HCT116 (cell line): Measurements from ENCODE around the gene ANXA3. TPM values are rescaled to one million over a fixed set of nuclear protein-coding genes. Genes with fewer than 3 reads are reported as not detected.
"Not testable (repeated sequence)": the region's sequence is repeated elsewhere in the genome, so short reads cannot be mapped to it uniquely, and the experiment has no call there.

ENCODE experiments used
- ATAC-seq: fragments of 200-7000 bp; cut with Tn5 transposase; 2 replicates; pipeline ENCODE4 v1.9.1; 2020; ENCODE audit warnings: mild to moderate bottlenecking, moderate library complexity
- BruUV-seq: library from RNA; stranded (reverse); fragments of 400-500 nt; replicated peaks from 2 replicates; lab custom pipeline; 2021; lab: Mats Ljungman, UMichigan
- CTCF ChIA-PET: fragments of 300-600 bp; sonication (Branson Sonifier 250); formaldehyde crosslinking; loops from one replicate; lab custom pipeline; 2021; ENCODE audit warnings: antibody characterized with exemption; lab: Charles Lee
- POLR2A ChIA-PET: fragments of 300-600, 350-600 bp; sonication (Branson Sonifier 250); formaldehyde crosslinking; loops from one replicate; lab custom pipeline; 2021; ENCODE audit warnings: antibody characterized with exemption; lab: Charles Lee
- RAD21 ChIA-PET, 2 experiments: fragments of 300-600 bp; sonication (Branson Sonifier 250); formaldehyde crosslinking; loops; one replicate each; lab custom pipeline; 2023; ENCODE audit warnings: low total read pairs in 2 of 2; ENCODE audit not compliant: uncharacterized antibody in 2 of 2, unreplicated experiment in 2 of 2, low non-redundant PET in 1 of 2; lab: Charles Lee
- DNase-seq: peaks from one replicate; pipeline ENCODE4 v3.0.0-alpha.2; 2010; ENCODE audit warnings: low read depth, low spot score
- H2AFZ ChIP-seq: fragments of 200-600 bp; shearing (Covaris generic), sonication (generic); 2 replicates; pipeline ENCODE4 v1.6.1; 2017; ENCODE audit warnings: low read depth, mixed run types, mixed read lengths, antibody characterized with exemption, low read length; ENCODE audit not compliant: poor library complexity, severe bottlenecking
- H3K27ac ChIP-seq: 2 replicates; pipeline ENCODE4 v1.5.1; 2012; ENCODE audit warnings: low read depth, low read length
- H3K27me3 ChIP-seq: fragments of 200-600 bp; sonication (generic); 2 replicates; pipeline ENCODE4 v1.6.1; 2016; ENCODE audit warnings: mixed run types, low read length, mixed read lengths; ENCODE audit not compliant: insufficient read depth
- H3K36me3 ChIP-seq, 2 experiments: fragments of 200-500 bp in 1 of 2; fragments of 200-600 bp in 1 of 2; sonication (Bioruptor generic) in 1 of 2; sonication (generic) in 1 of 2; 2 replicates each; pipeline versions ENCODE4 v1.5.1 to v1.6.1; 2014 to 2016; ENCODE audit warnings: low read length in 2 of 2, inconsistent platforms in 1 of 2, mixed read lengths in 1 of 2, mixed run types in 1 of 2; ENCODE audit not compliant: insufficient read depth in 2 of 2, control insufficient read depth in 1 of 2
- H3K4me1 ChIP-seq, 2 experiments: fragments of 200-600 bp in 1 of 2; sonication (generic) in 1 of 2; 2 replicates each; pipeline versions ENCODE4 v1.5.1 to v1.6.1; 2012 to 2017; ENCODE audit warnings: low read length in 2 of 2, inconsistent platforms in 1 of 2, mild to moderate bottlenecking in 1 of 2, mixed read lengths in 1 of 2, mixed run types in 1 of 2, moderate library complexity in 1 of 2; ENCODE audit not compliant: insufficient read depth in 2 of 2, control insufficient read depth in 1 of 2
- H3K4me2 ChIP-seq: fragments of 200-600 bp; sonication (generic); 2 replicates; pipeline ENCODE4 v1.6.1; 2017; ENCODE audit warnings: mixed run types, low read length, mixed read lengths
- H3K4me3 ChIP-seq, 2 experiments: fragments of 200-600 bp in 1 of 2; sonication (generic) in 1 of 2; replicated peaks in 1 of 2; 2 replicates each; pipeline ENCODE4 v1.5.1; 2011 to 2016; ENCODE audit warnings: low read length in 2 of 2, control low read depth in 1 of 2, low read depth in 1 of 2, mild to moderate bottlenecking in 1 of 2, mixed read lengths in 1 of 2, mixed run types in 1 of 2
- H3K79me2 ChIP-seq: fragments of 200-600 bp; sonication (generic); 2 replicates; pipeline ENCODE4 v1.6.1; 2017; ENCODE audit warnings: mild to moderate bottlenecking, mixed run types, low read length, moderate library complexity, mixed read lengths; ENCODE audit not compliant: insufficient read depth
- H3K9ac ChIP-seq: fragments of 200-600 bp; sonication (generic); 2 replicates; pipeline ENCODE4 v1.6.1; 2016; ENCODE audit warnings: low read length, mixed read lengths
- H3K9me2 ChIP-seq: fragments of 200-600 bp; sonication (generic), shearing (Covaris generic); 2 replicates; pipeline ENCODE4 v1.6.1; 2017; ENCODE audit warnings: mixed run types, mild to moderate bottlenecking, moderate library complexity; ENCODE audit not compliant: insufficient read depth
- H3K9me3 ChIP-seq, 2 experiments: fragments of 200-500 bp in 1 of 2; fragments of 200-600 bp in 1 of 2; sonication (Bioruptor generic) in 1 of 2; sonication (generic) in 1 of 2; 2 replicates each; pipeline ENCODE4 v1.6.1; 2014 to 2017; ENCODE audit warnings: low read length in 2 of 2, mixed read lengths in 2 of 2, inconsistent platforms in 1 of 2, low read depth in 1 of 2, mild to moderate bottlenecking in 1 of 2, mixed run types in 1 of 2, moderate library complexity in 1 of 2; ENCODE audit not compliant: control insufficient read depth in 1 of 2, insufficient read depth in 1 of 2
- H4K20me1 ChIP-seq: fragments of 200-600 bp; sonication (generic), shearing (Covaris generic); 2 replicates; pipeline ENCODE4 v1.6.1; 2017; ENCODE audit warnings: mixed run types, mild to moderate bottlenecking, moderate library complexity; ENCODE audit not compliant: insufficient read depth
- CBX3 ChIP-seq: IDR thresholded peaks from 2 replicates; pipeline ENCODE4 v1.6.1; 2012; ENCODE audit warnings: low read depth
- ELF1 ChIP-seq: IDR thresholded peaks from 2 replicates; pipeline ENCODE4 v1.6.1; 2012; ENCODE audit warnings: low read depth, borderline replicate concordance
- EZH2 ChIP-seq: fragments of 200-600 bp; sonication (generic); IDR thresholded peaks from 2 replicates; pipeline ENCODE4 v1.6.1; 2017; ENCODE audit warnings: antibody characterized with exemption, mixed run types
- FOSL1 ChIP-seq: IDR thresholded peaks from 2 replicates; pipeline ENCODE4 v1.6.1; 2012; ENCODE audit warnings: low read depth
- JUND ChIP-seq: IDR thresholded peaks from 2 replicates; pipeline ENCODE4 v1.6.1; 2012
- intact Hi-C: fragments of 100-400 bp; cut with micrococcal nuclease; formaldehyde crosslinking; loops from 2 replicates; pipeline ENCODE4 v1.10.0; 2022
- total RNA-seq: library from RNA; stranded (reverse); gene quantifications from one replicate; pipeline ENCODE4 v1.2.1, GENCODE V29; 2021; ENCODE audit not compliant: unreplicated experiment
- TF ChIP-seq, protein P1 (sequence below): IDR thresholded peaks from 2 replicates; pipeline ENCODE4 v1.6.1; 2012
- TF ChIP-seq, protein P2 (sequence below), 3 experiments: fragments of 200-600 bp in 1 of 3; sonication (generic) in 1 of 3; IDR thresholded peaks in 2 of 3; conservative IDR thresholded peaks in 1 of 3; 2 replicates each; pipeline ENCODE4 v1.5.1; 2012 to 2017; ENCODE audit warnings: low read depth in 2 of 3, low read length in 2 of 3, antibody characterized with exemption in 1 of 3, borderline replicate concordance in 1 of 3, control low read depth in 1 of 3, mild to moderate bottlenecking in 1 of 3, mixed read lengths in 1 of 3, mixed run types in 1 of 3, moderate library complexity in 1 of 3; ENCODE audit not compliant: insufficient read depth in 1 of 3

The ANXA3 gene
- total RNA-seq, 1 experiment from 2014 or later, result 158 TPM

- CTCF ChIA-PET, result interaction anchor here (1.7 kb wide), 1 partner anchor 550 kb away, joined by 4 read pairs; no protein-coding TSS in a partner anchor
- TF ChIP-seq, protein P1, sequence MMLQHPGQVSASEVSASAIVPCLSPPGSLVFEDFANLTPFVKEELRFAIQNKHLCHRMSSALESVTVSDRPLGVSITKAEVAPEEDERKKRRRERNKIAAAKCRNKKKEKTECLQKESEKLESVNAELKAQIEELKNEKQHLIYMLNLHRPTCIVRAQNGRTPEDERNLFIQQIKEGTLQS, result no peak
- TF ChIP-seq EZH2, result no peak
- peaks cover 42 to 50% of the 10 kb centered on the region in 2 experiments for H3K4me1 ChIP-seq
These were observed 6.9 kb upstream of the ANXA3 start for GRCh38 chr4:78544678-78545077.

DNA sequence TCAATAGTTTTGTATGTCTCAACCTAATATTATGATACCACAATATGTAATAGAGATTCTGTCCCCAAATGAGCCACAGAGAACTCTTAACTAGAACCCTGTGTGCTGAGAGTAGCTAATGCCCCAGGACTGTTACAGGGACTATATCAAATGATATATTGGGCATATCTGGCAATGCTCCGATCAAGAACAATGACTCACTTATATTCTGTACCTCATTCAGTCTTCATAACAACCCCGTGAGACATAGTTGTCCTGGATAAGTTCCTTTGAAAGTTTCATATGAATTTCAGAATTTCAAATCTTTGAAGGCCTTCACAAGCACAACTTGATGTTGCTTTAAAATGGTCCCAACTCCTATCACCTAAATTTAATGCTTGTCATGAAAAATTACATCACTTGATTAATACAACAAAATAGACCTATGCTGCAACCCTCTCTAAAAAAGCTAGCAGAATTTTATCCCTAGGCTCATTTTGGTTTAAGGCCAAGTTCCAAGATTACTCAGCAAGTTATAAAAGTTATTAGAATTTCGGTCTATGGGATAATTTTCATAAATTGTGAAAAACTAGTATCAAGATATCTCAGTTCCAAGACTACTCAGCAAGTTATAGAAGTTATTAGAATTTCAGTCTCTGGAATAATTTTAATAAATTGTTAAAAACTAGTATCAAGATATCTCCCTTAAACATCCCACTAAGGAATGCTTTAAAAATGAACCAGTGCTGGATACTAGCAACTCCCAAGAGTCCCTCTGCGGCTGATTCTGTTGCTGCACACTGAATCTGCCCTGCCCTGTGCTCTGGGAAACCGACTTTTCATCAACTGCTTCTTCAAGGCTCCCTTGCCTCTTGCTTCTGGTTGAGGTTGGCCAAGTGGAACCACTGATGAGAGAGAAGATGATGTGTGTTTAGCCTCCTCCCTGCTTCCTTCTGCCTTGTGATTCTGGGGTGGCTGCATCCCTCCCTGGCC is 6.0 kb upstream of the ANXA3 start:
- RAD21 ChIA-PET, result no interaction called here
- H3K27ac ChIP-seq, result peak overlapping the region; percentile 80; the same call in 1 of the 2 replicates
- no peak overlapping the region for H3K4me3 ChIP-seq
- intact Hi-C loops, result no loop called here
- CTCF ChIA-PET, result interaction anchor here (1.7 kb wide), 1 partner anchor 551 kb away, joined by 4 read pairs; no protein-coding TSS in a partner anchor
- H3K4me2 ChIP-seq, result peak overlapping the region; percentile 64
- H3K4me1 ChIP-seq, result peaks cover 49 to 59% of the 10 kb centered on the region in 2 experiments
- TSS peak; percentile 13 for BruUV-seq
- H2AFZ ChIP-seq, result no peak overlapping the region
- H4K20me1 ChIP-seq, result no peaks in the 10 kb centered on the region
- H3K9me2 ChIP-seq, result no peaks in the 10 kb centered on the region
- no peaks in the 10 kb centered on the region for H3K79me2 ChIP-seq
- H3K27me3 ChIP-seq, result no peaks in the 10 kb centered on the region
- peaks cover 0 to 2% of the 10 kb centered on the region in 2 experiments; a peak in 1 of 4 replicates for H3K36me3 ChIP-seq
- TF ChIP-seq JUND (peak; percentile 45), CBX3 (0 out of 2 replicates have a peak, but pooled peaks have one; percentile 28), ELF1 (no peak), FOSL1 (peak; percentile 28; the same call in 1 of the 2 replicates)
- TF ChIP-seq, protein P2, sequence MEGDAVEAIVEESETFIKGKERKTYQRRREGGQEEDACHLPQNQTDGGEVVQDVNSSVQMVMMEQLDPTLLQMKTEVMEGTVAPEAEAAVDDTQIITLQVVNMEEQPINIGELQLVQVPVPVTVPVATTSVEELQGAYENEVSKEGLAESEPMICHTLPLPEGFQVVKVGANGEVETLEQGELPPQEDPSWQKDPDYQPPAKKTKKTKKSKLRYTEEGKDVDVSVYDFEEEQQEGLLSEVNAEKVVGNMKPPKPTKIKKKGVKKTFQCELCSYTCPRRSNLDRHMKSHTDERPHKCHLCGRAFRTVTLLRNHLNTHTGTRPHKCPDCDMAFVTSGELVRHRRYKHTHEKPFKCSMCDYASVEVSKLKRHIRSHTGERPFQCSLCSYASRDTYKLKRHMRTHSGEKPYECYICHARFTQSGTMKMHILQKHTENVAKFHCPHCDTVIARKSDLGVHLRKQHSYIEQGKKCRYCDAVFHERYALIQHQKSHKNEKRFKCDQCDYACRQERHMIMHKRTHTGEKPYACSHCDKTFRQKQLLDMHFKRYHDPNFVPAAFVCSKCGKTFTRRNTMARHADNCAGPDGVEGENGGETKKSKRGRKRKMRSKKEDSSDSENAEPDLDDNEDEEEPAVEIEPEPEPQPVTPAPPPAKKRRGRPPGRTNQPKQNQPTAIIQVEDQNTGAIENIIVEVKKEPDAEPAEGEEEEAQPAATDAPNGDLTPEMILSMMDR (IDR thresholded peaks at IDR 0.05 in 2 of 3, conservative IDR thresholded peaks at IDR 0.05 in 1 of 3; ENCODE audit: borderline replicate concordance in 1 of 3, insufficient read depth in 1 of 3, low read depth in 2 of 3, low read length in 2 of 3), result no peak
- no peaks in the 10 kb centered on the region for H3K9me3 ChIP-seq
- DNase-seq, result no peak
- POLR2A ChIA-PET, result interaction anchor here (1.0 to 1.2 kb wide), 2 partner anchors 15 kb away, joined by 3 read pairs; no protein-coding TSS in a partner anchor
- peak overlapping the region; percentile 56 for H3K9ac ChIP-seq
- peak; percentile 61 for ATAC-seq

More at GRCh38 chr4:78544678-78545077, 6.9 kb upstream of the ANXA3 start:
- Histone ChIP-seq H2AFZ (no peak overlapping the region), H3K27me3 (no peaks in the 10 kb centered on the region), H4K20me1 (no peaks in the 10 kb centered on the region), H3K4me3 (no peak overlapping the region), H3K4me2 (peak overlapping the region; percentile 64), H3K9ac (peak overlapping the region; percentile 56), H3K79me2 (no peaks in the 10 kb centered on the region), H3K27ac (peak overlapping the region; percentile 80), H3K9me3 (no peaks in the 10 kb centered on the region), H3K36me3 (peaks cover 0 to 5% of the 10 kb centered on the region in 2 experiments; a peak in 1 of 4 replicates), H3K9me2 (no peaks in the 10 kb centered on the region)
- intact Hi-C loops, result no loop called here
- DNase-seq, result no peak
- POLR2A ChIA-PET, result interaction anchor here (0.7 to 1.0 kb wide), 2 partner anchors 11 to 16 kb away, joined by 3 read pairs; no protein-coding TSS in a partner anchor
- BruUV-seq, result TSS peak; percentile 41
- RAD21 ChIA-PET, result no interaction called here
- no peak for ATAC-seq

- H3K79me2 ChIP-seq, H3K27ac ChIP-seq, H3K36me3 ChIP-seq, RAD21 ChIA-PET, DNase-seq, BruUV-seq, H3K9ac ChIP-seq, H3K4me2 ChIP-seq, CTCF ChIA-PET, H3K27me3 ChIP-seq, ATAC-seq, POLR2A ChIA-PET, intact Hi-C loops, H3K9me2 ChIP-seq, H2AFZ ChIP-seq, H3K9me3 ChIP-seq, H3K4me3 ChIP-seq, H4K20me1 ChIP-seq: not testable (repeated sequence)
- H3K4me1 ChIP-seq, result peaks cover 44 to 63% of the 10 kb centered on the region in 2 experiments
These were observed 3.7 kb upstream of the ANXA3 start for GRCh38 chr4:78547899-78548298.
